ENCODE measurements around the gene TBC1D22A. TPM values are rescaled to one million over a fixed set of nuclear protein-coding genes. Genes with fewer than 3 reads are reported as not detected.

Gene TBC1D22A
- total RNA-seq, 1 donor from 2014 or later: 18.9 TPM

- H3K27ac Mint-ChIP-seq (ENCODE audit: unreplicated experiment): no peak overlapping the region
- peaks cover 18% of the 10 kb centered on the region for H3K4me1 Mint-ChIP-seq (ENCODE audit: low read depth)
- H3K4me3 Mint-ChIP-seq (ENCODE audit: unreplicated experiment): no peak overlapping the region
- no peaks in the 10 kb centered on the region for H3K27me3 Mint-ChIP-seq (ENCODE audit: low read depth)
- TF ChIP-seq CTCF (IDR thresholded peaks at IDR 0.05): no peak
- no peaks in the 10 kb centered on the region for H3K9me3 Mint-ChIP-seq (ENCODE audit: low read depth)
- DNase-seq (ENCODE audit: low spot score): no peak
- H3K36me3 Mint-ChIP-seq (ENCODE audit: low read depth): no peaks in the 10 kb centered on the region
Measured at GRCh38 chr22:46861468-46862367, 99.3 kb downstream of the TBC1D22A start.

DNA sequence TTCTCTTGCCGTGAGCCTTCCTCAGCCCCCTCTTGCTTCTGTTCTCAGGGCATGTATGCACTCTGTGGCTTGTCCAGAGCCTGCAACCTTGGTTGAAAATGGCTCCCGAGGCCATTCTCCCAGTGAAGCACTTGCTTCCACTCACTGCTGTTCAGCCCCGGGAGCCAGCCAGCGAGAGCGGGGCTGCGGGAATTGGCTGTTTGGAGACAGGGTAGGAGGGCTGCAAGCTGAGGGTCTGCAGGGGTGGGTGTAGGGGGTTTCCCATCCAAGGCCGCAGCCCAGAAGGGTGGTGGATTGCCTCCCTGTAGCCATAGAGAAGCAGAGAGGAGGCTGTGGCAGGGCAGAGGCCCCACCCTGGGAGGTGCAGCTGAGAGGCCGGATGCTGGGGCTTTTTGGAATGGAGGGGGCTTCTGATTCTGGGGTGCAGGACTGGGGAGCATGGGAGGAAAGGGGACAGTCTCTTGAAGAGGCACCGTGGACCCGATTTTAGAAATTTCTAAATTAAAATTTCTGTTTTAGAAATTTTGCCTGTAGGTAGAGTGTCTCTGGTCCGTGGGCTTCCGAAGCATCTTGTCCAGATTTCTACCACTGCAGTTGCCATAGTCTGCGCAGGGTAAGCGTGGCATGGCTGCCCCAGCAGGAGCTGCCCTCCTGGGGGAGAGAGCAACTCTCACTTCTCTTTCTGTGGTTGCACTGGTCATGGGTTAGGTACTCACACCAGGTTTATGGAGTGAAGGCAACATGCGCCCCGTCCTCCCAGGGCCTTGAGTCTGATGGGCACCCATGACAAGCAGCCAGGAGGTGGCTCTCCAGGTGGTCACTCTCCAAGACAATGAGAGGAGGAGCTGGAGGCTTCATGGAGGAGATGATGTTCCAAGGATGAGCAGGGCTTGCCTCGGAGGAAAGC, 100.2 kb downstream of the TBC1D22A start:
- Mint-ChIP-seq H3K4me3 (ENCODE audit: unreplicated experiment) (no peak overlapping the region), H3K4me1 (ENCODE audit: low read depth) (peaks cover 12% of the 10 kb centered on the region), H3K9me3 (ENCODE audit: low read depth) (no peaks in the 10 kb centered on the region), H3K27me3 (ENCODE audit: low read depth) (no peaks in the 10 kb centered on the region), H3K36me3 (ENCODE audit: low read depth) (no peaks in the 10 kb centered on the region), H3K27ac (ENCODE audit: unreplicated experiment) (no peak overlapping the region)
- no peak for TF ChIP-seq CTCF (IDR thresholded peaks at IDR 0.05)
- no peak for DNase-seq (ENCODE audit: low spot score)

GRCh38 chr22:46863794-46864193, 101.3 kb downstream of the TBC1D22A start:
- H3K27ac Mint-ChIP-seq (ENCODE audit: unreplicated experiment): no peak overlapping the region
- peaks cover 8% of the 10 kb centered on the region for H3K4me1 Mint-ChIP-seq (ENCODE audit: low read depth)
- TF ChIP-seq CTCF (IDR thresholded peaks at IDR 0.05): no peak
- DNase-seq (ENCODE audit: low spot score): no peak
- no peaks in the 10 kb centered on the region for H3K27me3 Mint-ChIP-seq (ENCODE audit: low read depth)
- no peaks in the 10 kb centered on the region for H3K36me3 Mint-ChIP-seq (ENCODE audit: low read depth)
- H3K9me3 Mint-ChIP-seq (ENCODE audit: low read depth): no peaks in the 10 kb centered on the region
- H3K4me3 Mint-ChIP-seq (ENCODE audit: unreplicated experiment): no peak overlapping the region

DNA sequence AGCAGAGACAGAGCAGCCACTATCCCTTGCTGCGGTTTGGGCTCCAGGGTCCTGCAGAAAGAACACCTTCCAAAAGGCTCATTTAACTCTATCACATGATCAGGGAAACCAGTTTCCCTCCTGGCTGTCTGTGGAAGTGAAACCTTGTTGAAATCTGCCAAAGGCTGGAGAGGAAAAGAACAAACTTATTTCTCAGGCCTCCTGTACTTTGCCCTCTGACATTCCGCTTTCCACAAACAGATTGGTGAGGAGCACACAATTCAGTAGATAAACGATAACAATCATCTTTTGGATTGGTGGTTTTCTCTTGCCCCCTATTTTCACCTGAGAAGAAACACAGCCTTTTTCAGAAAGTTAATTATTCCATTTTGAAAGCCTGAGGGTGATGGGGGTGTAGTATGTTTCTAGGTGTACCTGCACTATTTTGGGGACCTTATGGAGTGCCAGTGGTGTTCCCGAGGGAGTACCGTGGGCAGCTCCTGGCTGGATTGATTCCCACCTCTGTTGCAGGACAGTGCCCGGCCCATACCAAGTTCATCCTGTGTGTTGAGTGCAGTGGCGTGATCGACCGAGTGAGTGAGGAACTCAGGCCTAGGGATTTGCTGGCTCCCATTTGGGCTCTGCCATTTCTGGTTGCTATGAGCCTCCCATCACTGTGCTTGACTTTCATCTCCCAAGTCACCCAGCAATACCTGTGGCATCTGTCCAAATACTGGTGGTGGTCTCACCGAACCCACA, 102.0 kb downstream of the TBC1D22A start:
- no peak overlapping the region for H3K27ac Mint-ChIP-seq (ENCODE audit: unreplicated experiment)
- no peak overlapping the region for H3K4me3 Mint-ChIP-seq (ENCODE audit: unreplicated experiment)
- H3K36me3 Mint-ChIP-seq (ENCODE audit: low read depth): no peaks in the 10 kb centered on the region
- H3K27me3 Mint-ChIP-seq (ENCODE audit: low read depth): no peaks in the 10 kb centered on the region
- H3K9me3 Mint-ChIP-seq (ENCODE audit: low read depth): no peaks in the 10 kb centered on the region
- DNase-seq (ENCODE audit: low spot score): no peak
- no peak for TF ChIP-seq CTCF (IDR thresholded peaks at IDR 0.05)
- peaks cover 8% of the 10 kb centered on the region for H3K4me1 Mint-ChIP-seq (ENCODE audit: low read depth)

- DNase-seq (ENCODE audit: low spot score): no peak
- Mint-ChIP-seq H3K27ac (ENCODE audit: unreplicated experiment) (no peak overlapping the region), H3K4me1 (ENCODE audit: low read depth) (peaks cover 8% of the 10 kb centered on the region), H3K27me3 (ENCODE audit: low read depth) (no peaks in the 10 kb centered on the region), H3K4me3 (ENCODE audit: unreplicated experiment) (no peak overlapping the region), H3K36me3 (ENCODE audit: low read depth) (no peaks in the 10 kb centered on the region), H3K9me3 (ENCODE audit: low read depth) (no peaks in the 10 kb centered on the region)
- no peak for TF ChIP-seq CTCF (IDR thresholded peaks at IDR 0.05)
Measured at GRCh38 chr22:46865052-46865434, 102.6 kb downstream of the TBC1D22A start.
